Upper lobe of right lung (tissue), 1 donor: ENCODE data around the gene PRR30. TPM values are rescaled to one million over a fixed set of nuclear protein-coding genes. Genes with fewer than 3 reads are reported as not detected.
A peak's percentile ranks its signal among the peaks of the same experiment; 100 is the strongest.

Experiments
- ATAC-seq: fragments of 200-7000 bp; cut with Tn5 transposase; one replicate; pipeline ENCODE4 v1.9.1; 2020; ENCODE audit warnings: mild to moderate bottlenecking, moderate library complexity
- DNase-seq: peaks from one replicate; pipeline ENCODE4 v3.0.0-alpha.2; 2020
- H3K27ac ChIP-seq: fragments of 200-600 bp; one replicate; pipeline ENCODE4 v1.8.0; 2022
- H3K27me3 ChIP-seq: fragments of 200-600 bp; one replicate; pipeline ENCODE4 v1.8.0; 2022; ENCODE audit warnings: mild to moderate bottlenecking
- H3K36me3 ChIP-seq: fragments of 200-600 bp; one replicate; pipeline ENCODE4 v1.8.0; 2022
- H3K4me1 ChIP-seq: fragments of 200-600 bp; one replicate; pipeline ENCODE4 v1.8.0; 2022
- H3K4me3 ChIP-seq: fragments of 200-600 bp; one replicate; pipeline ENCODE4 v1.8.0; 2022; ENCODE audit warnings: mild to moderate bottlenecking
- H3K9me3 ChIP-seq: fragments of 200-600 bp; one replicate; pipeline ENCODE4 v1.8.0; 2022
- CTCF ChIP-seq: fragments of 200-600 bp; IDR thresholded peaks from one replicate; pipeline ENCODE4 v1.8.0; 2022; ENCODE audit warnings: antibody characterized with exemption
- intact Hi-C: fragments of 100-400 bp; cut with DNase I; formaldehyde crosslinking; loops from one replicate; pipeline ENCODE4 v1.11.0; 2022
- total RNA-seq: library from RNA; stranded (reverse); fragmentation: NEBNext Ultra II Directional; extraction: Animal tissue kit (Norgen Biotek cat#: 25700); gene quantifications from one replicate; pipeline ENCODE4 v1.2.1, GENCODE V29; 2021
- donor health status: DM: no; HTN: yes; CAD: no; lungs with severe emphysema.

PRR30 gene
- total RNA-seq, 1 donor from 2014 or later: not detected

GRCh38 chr2:27128668-27129571 is 10.3 kb downstream of the PRR30 start:
- no peak for TF ChIP-seq CTCF
- no peaks in the 10 kb centered on the region for H3K27me3 ChIP-seq
- peaks cover 13% of the 10 kb centered on the region for H3K4me1 ChIP-seq
- no peak for ATAC-seq
- no peak overlapping the region for H3K27ac ChIP-seq
- intact Hi-C loops: no loop called here
- no peaks in the 10 kb centered on the region for H3K9me3 ChIP-seq
- no peak for DNase-seq
- H3K36me3 ChIP-seq: peaks cover 26% of the 10 kb centered on the region
- no peak overlapping the region for H3K4me3 ChIP-seq

- no peaks in the 10 kb centered on the region for H3K27me3 ChIP-seq
- peaks cover 9% of the 10 kb centered on the region for H3K4me1 ChIP-seq
- ATAC-seq (no peak), DNase-seq (no peak)
- intact Hi-C loops: no loop called here
- no peaks in the 10 kb centered on the region for H3K9me3 ChIP-seq
- H3K27ac ChIP-seq: no peak overlapping the region
- no peak for TF ChIP-seq CTCF
- H3K4me3 ChIP-seq: no peak overlapping the region
- peaks cover 26% of the 10 kb centered on the region for H3K36me3 ChIP-seq
Measured at GRCh38 chr2:27127883-27128667, 11.1 kb downstream of the PRR30 start.

- no peak for ATAC-seq
- Histone ChIP-seq H3K9me3 (no peaks in the 10 kb centered on the region), H3K4me3 (no peak overlapping the region), H3K27ac (no peak overlapping the region), H3K27me3 (no peaks in the 10 kb centered on the region), H3K36me3 (peaks cover 12% of the 10 kb centered on the region), H3K4me1 (peaks cover 4% of the 10 kb centered on the region)
- DNase-seq: no peak
- intact Hi-C loops: no loop called here
- no peak for TF ChIP-seq CTCF
Measured at GRCh38 chr2:27126252-27126710, 12.9 kb downstream of the PRR30 start.

- intact Hi-C loops: no loop called here
- DNase-seq (no peak), ATAC-seq (no peak)
- H3K36me3 ChIP-seq: peaks cover under 1% of the 10 kb centered on the region
- H3K27ac ChIP-seq: no peak overlapping the region
- TF ChIP-seq CTCF: no peak
- peaks cover 4% of the 10 kb centered on the region for H3K4me1 ChIP-seq
- H3K9me3 ChIP-seq: no peaks in the 10 kb centered on the region
- no peaks in the 10 kb centered on the region for H3K27me3 ChIP-seq
- no peak overlapping the region for H3K4me3 ChIP-seq
Measured at GRCh38 chr2:27125104-27125503, 14.1 kb downstream of the PRR30 start.

GRCh38 chr2:27123302-27124150 is 15.7 kb downstream of the PRR30 start, which contains the start of gene ABHD1:
Gene ABHD1, plus strand, starts transcription at chr2:27123815. Its CDS starts 134 bp downstream, at chr2:27123949.
- ATAC-seq: peak; percentile 91

More at GRCh38 chr2:27123302-27124150, 15.7 kb downstream of the PRR30 start, which contains the start of gene ABHD1:
- DNase-seq: peak; percentile 85
- peak within 1 kb of the TSS; percentile 55 for H3K27ac ChIP-seq
- H3K27me3 ChIP-seq: peaks cover 9% of the 10 kb centered on the region
- H3K9me3 ChIP-seq: no peaks in the 10 kb centered on the region
- H3K4me1 ChIP-seq: peaks cover 4% of the 10 kb centered on the region
- intact Hi-C loops: no loop called here
- peak within 1 kb of the TSS; percentile 62 for H3K4me3 ChIP-seq
- H3K36me3 ChIP-seq: no peaks in the 10 kb centered on the region
- no peak for TF ChIP-seq CTCF
